Neural progenitor cell (in vitro differentiated cells): Measurements from ENCODE around the gene ZNF282. TPM values are rescaled to one million over a fixed set of nuclear protein-coding genes. Genes with fewer than 3 reads are reported as not detected.

ENCODE experiments used
- DNase-seq: peaks from one replicate; pipeline ENCODE4 v3.0.0-alpha.2; 2016; ENCODE audit warnings: low spot score
- H2AFZ ChIP-seq: fragments of 200-600 bp; sonication (generic); replicated peaks from 2 replicates; pipeline ENCODE4 v1.6.1; 2016; ENCODE audit warnings: antibody characterized with exemption
- H3F3A ChIP-seq: fragments of 200-600 bp; sonication (generic); 2 replicates; pipeline ENCODE4 v1.6.1; 2016; ENCODE audit warnings: antibody characterized with exemption, low read depth
- H3K27ac ChIP-seq: fragments of 200-600 bp; sonication (generic); 2 replicates; pipeline ENCODE4 v1.5.1; 2016; ENCODE audit warnings: mild to moderate bottlenecking
- H3K27me3 ChIP-seq: fragments of 200-600 bp; sonication (generic); 2 replicates; pipeline ENCODE4 v1.6.1; 2016; ENCODE audit warnings: mild to moderate bottlenecking, moderate library complexity
- H3K36me3 ChIP-seq: fragments of 200-600 bp; sonication (generic); 2 replicates; pipeline ENCODE4 v1.5.1; 2016
- H3K4me1 ChIP-seq: fragments of 200-600 bp; sonication (generic); 2 replicates; pipeline ENCODE4 v1.6.1; 2016; ENCODE audit warnings: mixed run types
- H3K4me2 ChIP-seq: fragments of 200-600 bp; sonication (generic); 2 replicates; pipeline ENCODE4 v1.6.1; 2016
- H3K4me3 ChIP-seq: fragments of 200-600 bp; sonication (generic); 2 replicates; pipeline ENCODE4 v1.5.1; 2016
- H3K79me2 ChIP-seq: fragments of 200-600 bp; sonication (generic); 2 replicates; pipeline ENCODE4 v1.6.1; 2016; ENCODE audit warnings: low read depth
- H3K9ac ChIP-seq: fragments of 200-600 bp; sonication (generic); 2 replicates; pipeline ENCODE4 v1.6.1; 2016
- H3K9me3 ChIP-seq: fragments of 200-600 bp; sonication (generic); 2 replicates; pipeline ENCODE4 v1.5.1; 2016; ENCODE audit warnings: low read depth
- H4K20me1 ChIP-seq: fragments of 200-600 bp; sonication (generic); 2 replicates; pipeline ENCODE4 v1.6.1; 2016; ENCODE audit warnings: low read depth
- H3K27ac Mint-ChIP-seq: 3 replicates; pipeline ENCODE4 v1.8.0; 2021; ENCODE audit warnings: mixed read lengths
- H3K27me3 Mint-ChIP-seq: 2 replicates; pipeline ENCODE4 v1.8.0; 2022; ENCODE audit warnings: low read depth, mild to moderate bottlenecking, inconsistent platforms, moderate library complexity, mixed read lengths; ENCODE audit not compliant: insufficient read depth
- H3K36me3 Mint-ChIP-seq: 3 replicates; pipeline ENCODE4 v1.8.0; 2021; ENCODE audit warnings: mixed read lengths
- H3K4me1 Mint-ChIP-seq: 3 replicates; pipeline ENCODE4 v1.8.0; 2021; ENCODE audit warnings: mixed read lengths
- H3K4me3 Mint-ChIP-seq: 3 replicates; pipeline ENCODE4 v1.8.0; 2021; ENCODE audit warnings: mild to moderate bottlenecking, moderate library complexity, mixed read lengths
- H3K9me3 Mint-ChIP-seq: 3 replicates; pipeline ENCODE4 v1.8.0; 2020; ENCODE audit warnings: mixed read lengths
- CTCF ChIP-seq: fragments of 200-600 bp; sonication (generic); IDR thresholded peaks from 2 replicates; pipeline ENCODE4 v1.5.1; 2017; ENCODE audit warnings: antibody characterized with exemption, mild to moderate bottlenecking
- EZH2 ChIP-seq: fragments of 200-600 bp; sonication (generic); IDR thresholded peaks from 2 replicates; pipeline ENCODE4 v1.6.1; 2017; ENCODE audit warnings: antibody characterized with exemption, mild to moderate bottlenecking, moderate library complexity
- EZH2phosphoT487 ChIP-seq: fragments of 200-600 bp; sonication (generic); IDR thresholded peaks from 2 replicates; pipeline ENCODE4 v1.6.1; 2017; ENCODE audit warnings: antibody characterized with exemption
- total RNA-seq: library from RNA; depleted of rRNA; stranded (reverse); fragments of >200 nt; gene quantifications from 2 replicates; pipeline ENCODE4 v1.2.3, GENCODE V29; 2015; ENCODE audit warnings: low replicate concordance

ZNF282 gene
- total RNA-seq, 1 donor from 2014 or later = 15.9 TPM

DNA sequence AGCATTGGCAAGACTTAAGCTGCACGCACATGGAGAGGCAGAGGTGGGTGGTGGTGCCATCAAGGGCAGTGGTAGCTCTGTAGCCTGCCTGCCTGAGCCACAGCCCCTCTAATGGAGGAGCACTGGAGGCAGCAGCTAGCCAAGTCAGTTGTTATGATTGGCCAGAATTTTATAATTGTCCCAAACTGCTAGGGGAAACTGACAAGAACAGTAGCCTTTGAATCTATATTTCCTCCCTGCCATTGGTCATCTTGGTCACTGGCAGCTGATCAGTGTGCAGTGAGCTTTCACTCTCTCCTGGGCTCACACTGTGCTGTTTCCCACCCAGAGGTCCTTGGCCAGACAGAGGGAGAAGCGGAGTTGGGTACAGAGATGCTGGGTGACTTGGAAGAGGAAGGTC lies 57.0 kb downstream of the ZNF282 start:
- no peak for DNase-seq
- H3K9me3 Mint-ChIP-seq = no peaks in the 10 kb centered on the region
- H3K4me3 Mint-ChIP-seq = no peak overlapping the region
- peaks cover 2% of the 10 kb centered on the region for H3K27me3 Mint-ChIP-seq
- H3K36me3 Mint-ChIP-seq = peaks cover 9% of the 10 kb centered on the region
- Histone ChIP-seq H3K9me3 (no peaks in the 10 kb centered on the region), H3K9ac (no peak overlapping the region), H3K4me2 (no peak overlapping the region), H3K4me1 (no peaks in the 10 kb centered on the region), H4K20me1 (peaks cover 20% of the 10 kb centered on the region), H3K27me3 (no peaks in the 10 kb centered on the region), H3K27ac (no peak overlapping the region), H2AFZ (no peak overlapping the region), H3K36me3 (no peaks in the 10 kb centered on the region), H3F3A (no peaks in the 10 kb centered on the region), H3K4me3 (no peak overlapping the region), H3K79me2 (peaks cover 24% of the 10 kb centered on the region)
- no peak overlapping the region for H3K27ac Mint-ChIP-seq
- no peak for TF ChIP-seq EZH2phosphoT487
- TF ChIP-seq EZH2 = no peak
- no peak for TF ChIP-seq CTCF
- no peaks in the 10 kb centered on the region for H3K4me1 Mint-ChIP-seq

- Mint-ChIP-seq H3K9me3 (no peaks in the 10 kb centered on the region), H3K27ac (no peak overlapping the region), H3K4me3 (no peak overlapping the region), H3K4me1 (no peaks in the 10 kb centered on the region), H3K27me3 (peaks cover 2% of the 10 kb centered on the region), H3K36me3 (peaks cover 9% of the 10 kb centered on the region)
- H3F3A ChIP-seq = no peaks in the 10 kb centered on the region
- no peaks in the 10 kb centered on the region for H3K36me3 ChIP-seq
- no peak overlapping the region for H3K27ac ChIP-seq
- H3K9me3 ChIP-seq = no peaks in the 10 kb centered on the region
- H2AFZ ChIP-seq = no peak overlapping the region
- H3K9ac ChIP-seq = no peak overlapping the region
- TF ChIP-seq EZH2phosphoT487 (no peak), CTCF (no peak), EZH2 (no peak)
- H3K4me1 ChIP-seq = no peaks in the 10 kb centered on the region
- no peaks in the 10 kb centered on the region for H3K27me3 ChIP-seq
- DNase-seq = no peak
- H3K79me2 ChIP-seq = peaks cover 11% of the 10 kb centered on the region
- H3K4me2 ChIP-seq = no peak overlapping the region
- H3K4me3 ChIP-seq = no peak overlapping the region
- peaks cover 7% of the 10 kb centered on the region for H4K20me1 ChIP-seq
Measured at GRCh38 chr7:149253665-149254064, 58.3 kb downstream of the ZNF282 start.

DNA sequence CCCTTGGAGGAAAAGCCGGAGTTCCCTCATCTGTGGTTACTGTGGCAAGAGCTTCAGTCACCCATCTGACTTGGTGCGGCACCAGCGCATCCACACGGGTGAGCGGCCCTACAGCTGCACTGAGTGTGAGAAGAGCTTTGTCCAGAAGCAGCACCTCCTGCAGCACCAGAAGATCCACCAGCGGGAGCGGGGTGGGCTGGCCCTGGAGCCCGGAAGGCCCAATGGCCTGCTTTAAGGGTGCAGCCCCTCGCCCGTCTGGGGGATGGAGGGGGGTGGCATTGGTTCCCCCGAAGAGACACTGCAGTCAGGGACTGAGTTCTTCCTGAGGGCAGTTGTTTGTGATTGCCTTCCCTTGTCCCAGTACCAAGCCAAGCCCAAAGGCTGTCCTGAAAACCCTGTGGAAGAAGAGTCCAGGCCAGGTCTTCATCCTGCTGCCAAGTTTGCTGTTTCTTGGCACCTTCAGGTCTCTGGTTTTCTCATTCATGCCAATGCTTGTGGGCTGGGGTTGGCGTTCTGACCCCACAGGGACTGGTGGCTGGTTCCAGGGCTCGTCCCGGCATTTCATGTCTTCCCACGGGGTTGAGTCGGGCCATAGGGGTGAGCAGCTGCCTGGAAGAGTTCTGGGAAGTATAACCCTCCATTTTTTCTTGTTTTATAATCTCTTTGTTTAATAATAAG lies 59.0 kb downstream of the ZNF282 start:
- H3K9me3 ChIP-seq = no peaks in the 10 kb centered on the region
- Mint-ChIP-seq H3K4me1 (no peaks in the 10 kb centered on the region), H3K27ac (no peak overlapping the region), H3K36me3 (peaks cover 9% of the 10 kb centered on the region), H3K4me3 (no peak overlapping the region), H3K27me3 (peaks cover 2% of the 10 kb centered on the region), H3K9me3 (no peaks in the 10 kb centered on the region)
- no peaks in the 10 kb centered on the region for H3K4me1 ChIP-seq
- H3K4me2 ChIP-seq = no peak overlapping the region
- H3K4me3 ChIP-seq = no peak overlapping the region
- H2AFZ ChIP-seq = no peak overlapping the region
- H3K9ac ChIP-seq = no peak overlapping the region
- no peak for TF ChIP-seq CTCF
- TF ChIP-seq EZH2 = no peak
- TF ChIP-seq EZH2phosphoT487 = no peak
- DNase-seq = no peak
- peaks cover 4% of the 10 kb centered on the region for H3K79me2 ChIP-seq
- no peaks in the 10 kb centered on the region for H3K36me3 ChIP-seq
- no peak overlapping the region for H3K27ac ChIP-seq
- H3K27me3 ChIP-seq = no peaks in the 10 kb centered on the region
- H3F3A ChIP-seq = no peaks in the 10 kb centered on the region
- H4K20me1 ChIP-seq = peaks cover under 1% of the 10 kb centered on the region
